ENCODE results near the gene SOD2. TPM values are rescaled to one million over a fixed set of nuclear protein-coding genes. Genes with fewer than 3 reads are reported as not detected.

Gene SOD2
- total RNA-seq, 1 experiment from 2014 or later = 69.5 TPM

GRCh38 chr6:159715605-159716004, 22.6 kb upstream of the SOD2 start:
- no peaks in the 10 kb centered on the region for H3K27me3 ChIP-seq (ENCODE audit: low read length)
- no peaks in the 10 kb centered on the region for H3K9me2 ChIP-seq (replicated peaks; ENCODE audit: low read length)
- H3F3A ChIP-seq (ENCODE audit: low read length, unreplicated experiment) = no peaks in the 10 kb centered on the region
- H3K4me1 ChIP-seq (ENCODE audit: insufficient read depth, low read length) = peaks cover 9% of the 10 kb centered on the region
- peaks cover 5% of the 10 kb centered on the region for H3K79me2 ChIP-seq (ENCODE audit: low read length)
- no peaks in the 10 kb centered on the region for H3K9me3 ChIP-seq (ENCODE audit: low read length)
- DNase-seq = no peak
- ATAC-seq = no peak
- H3K9ac ChIP-seq (ENCODE audit: low read length) = no peak overlapping the region
- CTCF ChIA-PET = no interaction called here
- BruUV-seq (replicated peaks) = no TSS peak
- POLR2A ChIA-PET (ENCODE audit: unreplicated experiment) = no interaction called here
- no peak overlapping the region for H3K27ac ChIP-seq (ENCODE audit: low read length)
- H3K4me3 ChIP-seq (ENCODE audit: low read length) = no peak overlapping the region
- no peak for TF ChIP-seq CTCF (conservative IDR thresholded peaks at IDR 0.05; ENCODE audit: low read depth, low read length)
- TF ChIP-seq EZH2phosphoT487 (IDR thresholded peaks at IDR 0.05; ENCODE audit: borderline replicate concordance, low read length) = no peak
- no peaks in the 10 kb centered on the region for H4K20me1 ChIP-seq (ENCODE audit: low read length)
- intact Hi-C loops (cut with micrococcal nuclease) = no loop called here
- H3K4me2 ChIP-seq (ENCODE audit: low read length) = no peak overlapping the region
- no peak overlapping the region for H2AFZ ChIP-seq (ENCODE audit: low read length)
- no peaks in the 10 kb centered on the region for H3K36me3 ChIP-seq (ENCODE audit: low read depth, low read length)

- BruUV-seq (replicated peaks) = no TSS peak
- Histone ChIP-seq H3K4me2 (ENCODE audit: low read length) (no peak overlapping the region), H3K79me2 (ENCODE audit: low read length) (peaks cover under 1% of the 10 kb centered on the region), H3K4me1 (ENCODE audit: insufficient read depth, low read length) (peaks cover 9% of the 10 kb centered on the region), H3K27ac (ENCODE audit: low read length) (no peak overlapping the region), H3F3A (ENCODE audit: low read length, unreplicated experiment) (no peaks in the 10 kb centered on the region), H3K9me2 (replicated peaks; ENCODE audit: low read length) (no peaks in the 10 kb centered on the region), H3K36me3 (ENCODE audit: low read depth, low read length) (no peaks in the 10 kb centered on the region), H3K4me3 (ENCODE audit: low read length) (no peak overlapping the region), H3K9ac (ENCODE audit: low read length) (no peak overlapping the region), H3K9me3 (ENCODE audit: low read length) (no peaks in the 10 kb centered on the region), H4K20me1 (ENCODE audit: low read length) (no peaks in the 10 kb centered on the region), H3K27me3 (ENCODE audit: low read length) (no peaks in the 10 kb centered on the region), H2AFZ (ENCODE audit: low read length) (no peak overlapping the region)
- intact Hi-C loops (cut with micrococcal nuclease) = no loop called here
- POLR2A ChIA-PET (ENCODE audit: unreplicated experiment) = no interaction called here
- TF ChIP-seq EZH2phosphoT487 (IDR thresholded peaks at IDR 0.05; ENCODE audit: borderline replicate concordance, low read length) (no peak), EZH2 (IDR thresholded peaks at IDR 0.05; ENCODE audit: low read length, unreplicated experiment) (no peak), CTCF (conservative IDR thresholded peaks at IDR 0.05; ENCODE audit: low read depth, low read length) (no peak)
- CTCF ChIA-PET = no interaction called here
- ATAC-seq (no peak), DNase-seq (no peak)
These were observed 22.1 kb upstream of the SOD2 start for GRCh38 chr6:159715166-159715565.

GRCh38 chr6:159714404-159714803, 21.4 kb upstream of the SOD2 start:
- no peak overlapping the region for H3K9ac ChIP-seq (ENCODE audit: low read length)
- H4K20me1 ChIP-seq (ENCODE audit: low read length) = no peaks in the 10 kb centered on the region
- no peak overlapping the region for H3K4me3 ChIP-seq (ENCODE audit: low read length)
- H3K4me1 ChIP-seq (ENCODE audit: insufficient read depth, low read length) = peaks cover 9% of the 10 kb centered on the region
- BruUV-seq (replicated peaks) = no TSS peak
- DNase-seq (no peak), ATAC-seq (no peak)
- intact Hi-C loops (cut with micrococcal nuclease) = no loop called here
- H3K4me2 ChIP-seq (ENCODE audit: low read length) = no peak overlapping the region
- ChIA-PET CTCF (no interaction called here), POLR2A (ENCODE audit: unreplicated experiment) (no interaction called here)
- no peaks in the 10 kb centered on the region for H3F3A ChIP-seq (ENCODE audit: low read length, unreplicated experiment)
- H3K9me2 ChIP-seq (replicated peaks; ENCODE audit: low read length) = no peaks in the 10 kb centered on the region
- no peaks in the 10 kb centered on the region for H3K27me3 ChIP-seq (ENCODE audit: low read length)
- no peak for TF ChIP-seq CTCF (conservative IDR thresholded peaks at IDR 0.05; ENCODE audit: low read depth, low read length)
- TF ChIP-seq EZH2phosphoT487 (IDR thresholded peaks at IDR 0.05; ENCODE audit: borderline replicate concordance, low read length) = no peak
- TF ChIP-seq EZH2 (IDR thresholded peaks at IDR 0.05; ENCODE audit: low read length, unreplicated experiment) = no peak
- no peaks in the 10 kb centered on the region for H3K9me3 ChIP-seq (ENCODE audit: low read length)
- H3K27ac ChIP-seq (ENCODE audit: low read length) = no peak overlapping the region
- H3K36me3 ChIP-seq (ENCODE audit: low read depth, low read length) = no peaks in the 10 kb centered on the region
- H3K79me2 ChIP-seq (ENCODE audit: low read length) = no peaks in the 10 kb centered on the region; the same call in none of the 2 replicates
- no peak overlapping the region for H2AFZ ChIP-seq (ENCODE audit: low read length)

All from PC-3 (cell line).